GM23248 (cell line): Measurements from ENCODE around the gene THBS2. TPM values are rescaled to one million over a fixed set of nuclear protein-coding genes. Genes with fewer than 3 reads are reported as not detected.

Experiments used
- DNase-seq: peaks from one replicate; pipeline ENCODE4 v3.0.0-alpha.2; 2015
- H2AFZ ChIP-seq: fragments of 200-600 bp; sonication (generic); 2 replicates; pipeline ENCODE4 v1.6.1; 2016; ENCODE audit warnings: antibody characterized with exemption
- H3F3A ChIP-seq: fragments of 200-600 bp; sonication (generic); 2 replicates; pipeline ENCODE4 v1.6.1; 2016; ENCODE audit warnings: mild to moderate bottlenecking, antibody characterized with exemption, mixed run types; ENCODE audit not compliant: insufficient read depth
- H3K27ac ChIP-seq: fragments of 200-600 bp; sonication (generic); 2 replicates; pipeline ENCODE4 v1.5.1; 2016; ENCODE audit warnings: mild to moderate bottlenecking
- H3K27me3 ChIP-seq: fragments of 200-600 bp; sonication (generic); replicated peaks from 2 replicates; pipeline ENCODE4 v1.6.1; 2016; ENCODE audit warnings: mild to moderate bottlenecking; ENCODE audit not compliant: insufficient read depth
- H3K36me3 ChIP-seq: fragments of 200-600 bp; sonication (generic); 2 replicates; pipeline ENCODE4 v1.6.1; 2016; ENCODE audit warnings: low read depth, mild to moderate bottlenecking
- H3K4me1 ChIP-seq: fragments of 200-600 bp; sonication (generic); 2 replicates; pipeline ENCODE4 v1.6.1; 2016; ENCODE audit warnings: mild to moderate bottlenecking; ENCODE audit not compliant: insufficient read depth
- H3K4me2 ChIP-seq: fragments of 200-600 bp; sonication (generic); one replicate; pipeline ENCODE4 v1.6.1; 2016; ENCODE audit warnings: mild to moderate bottlenecking; ENCODE audit not compliant: unreplicated experiment
- H3K4me3 ChIP-seq: fragments of 200-600 bp; sonication (generic); 2 replicates; pipeline ENCODE4 v1.5.1; 2016; ENCODE audit warnings: mild to moderate bottlenecking
- H3K79me2 ChIP-seq: fragments of 200-600 bp; sonication (generic); 2 replicates; pipeline ENCODE4 v1.6.1; 2016; ENCODE audit warnings: mild to moderate bottlenecking; ENCODE audit not compliant: insufficient read depth
- H3K9ac ChIP-seq: fragments of 200-600 bp; sonication (generic); 2 replicates; pipeline ENCODE4 v1.6.1; 2016; ENCODE audit warnings: mild to moderate bottlenecking
- H3K9me2 ChIP-seq: fragments of 200-600 bp; sonication (generic); 2 replicates; pipeline ENCODE4 v1.6.1; 2016; ENCODE audit warnings: mixed run types, mild to moderate bottlenecking, moderate library complexity; ENCODE audit not compliant: insufficient read depth
- H3K9me3 ChIP-seq: fragments of 200-600 bp; sonication (generic); one replicate; pipeline ENCODE4 v1.6.1; 2017; ENCODE audit warnings: low read depth
- H4K20me1 ChIP-seq: fragments of 200-600 bp; sonication (generic); 2 replicates; pipeline ENCODE4 v1.6.0; 2016; ENCODE audit not compliant: insufficient read depth
- EZH2 ChIP-seq: fragments of 200-600 bp; sonication (generic); IDR thresholded peaks from 2 replicates; pipeline ENCODE4 v1.6.1; 2018; ENCODE audit warnings: antibody characterized with exemption, mild to moderate bottlenecking; ENCODE audit not compliant: insufficient read depth, poor library complexity, severe bottlenecking
- EZH2phosphoT487 ChIP-seq: fragments of 200-600 bp; sonication (generic); IDR thresholded peaks from 2 replicates; pipeline ENCODE4 v1.6.1; 2018; ENCODE audit warnings: antibody characterized with exemption, moderate library complexity, mild to moderate bottlenecking, low read depth; ENCODE audit not compliant: insufficient read depth
- WGBS, 2 experiments: methylation state at CpG; one replicate each; pipeline ENCODE4 v1.1.6; 2015 to 2017; ENCODE audit warnings: low lambda C conversion rate in 2 of 2, low coverage in 1 of 2; ENCODE audit errors: missing lambda C conversion rate in 2 of 2; 5-methylcytosine and 5-hydroxymethylcytosine counted together
- in situ Hi-C: fragments of 300-500 bp; cut with MboI; formaldehyde crosslinking; loops from 2 replicates; pipeline ENCODE4 v1.15.0; 2020
- polyA plus RNA-seq: library from polyadenylated mRNA; unstranded; fragments of >200 nt; fragmentation: Nextera tagmentation; extraction: Ambion mirVana; gene quantifications from 2 replicates; pipeline ENCODE4 v1.2.1, GENCODE V29; 2016
- total RNA-seq: library from RNA; depleted of rRNA; stranded (reverse); fragments of >200 nt; shearing (Covaris generic); gene quantifications from 2 replicates; pipeline ENCODE4 v1.2.3, GENCODE V29; 2014

THBS2 gene
- total and polyA plus RNA-seq, 2 experiments from 2014 or later = 77.8 to 137 TPM

- TF ChIP-seq EZH2 (no peak), EZH2phosphoT487 (no peak)
- Histone ChIP-seq H3K36me3 (no peaks in the 10 kb centered on the region), H3K9me3 (peaks cover 8% of the 10 kb centered on the region), H4K20me1 (no peaks in the 10 kb centered on the region), H3K4me1 (peaks cover 19% of the 10 kb centered on the region), H3K27ac (peak overlapping the region; percentile 40; the same call in 1 of the 2 replicates), H3K4me2 (no peak overlapping the region), H3K27me3 (no peaks in the 10 kb centered on the region), H2AFZ (no peak overlapping the region), H3K9ac (no peak overlapping the region), H3K9me2 (no peaks in the 10 kb centered on the region), H3K4me3 (no peak overlapping the region), H3K79me2 (no peaks in the 10 kb centered on the region), H3F3A (peaks cover 22% of the 10 kb centered on the region)
- in situ Hi-C loops = loop anchor here (25.0 kb wide), 1 partner anchor 242 kb away; no protein-coding TSS in a partner anchor
- WGBS, 2 experiments = 53 to 72% methylated on average over 2 of the region's 2 CpGs
- DNase-seq = peak; percentile 24
These were observed 49.5 kb downstream of the THBS2 start for GRCh38 chr6:169204167-169204566.

GRCh38 chr6:169201985-169202384, 51.7 kb downstream of the THBS2 start:
- H3K27ac ChIP-seq = no peak overlapping the region
- no peak overlapping the region for H3K9ac ChIP-seq
- no peaks in the 10 kb centered on the region for H3K9me3 ChIP-seq
- no peaks in the 10 kb centered on the region for H4K20me1 ChIP-seq
- no peak overlapping the region for H2AFZ ChIP-seq
- no peak overlapping the region for H3K4me2 ChIP-seq
- no peaks in the 10 kb centered on the region for H3K36me3 ChIP-seq
- H3K79me2 ChIP-seq = no peaks in the 10 kb centered on the region
- WGBS, 2 experiments = 85 to 86% methylated on average over 12 of the region's 12 CpGs
- peaks cover 19% of the 10 kb centered on the region for H3K4me1 ChIP-seq
- TF ChIP-seq EZH2phosphoT487 (no peak), EZH2 (no peak)
- H3K27me3 ChIP-seq = no peaks in the 10 kb centered on the region
- peaks cover 18% of the 10 kb centered on the region for H3F3A ChIP-seq
- H3K9me2 ChIP-seq = no peaks in the 10 kb centered on the region
- H3K4me3 ChIP-seq = no peak overlapping the region
- DNase-seq = no peak
- in situ Hi-C loops = loop anchor here (25.0 kb wide), 1 partner anchor 240 kb away; no protein-coding TSS in a partner anchor

GRCh38 chr6:169200893-169201514, 52.6 kb downstream of the THBS2 start:
- in situ Hi-C loops = loop anchor here (25.0 kb wide), 1 partner anchor 239 kb away; no protein-coding TSS in a partner anchor
- no peak overlapping the region for H3K27ac ChIP-seq
- no peaks in the 10 kb centered on the region for H3K9me2 ChIP-seq
- TF ChIP-seq EZH2phosphoT487 (no peak), EZH2 (no peak)
- H3F3A ChIP-seq = peaks cover 18% of the 10 kb centered on the region
- H3K4me1 ChIP-seq = peaks cover 19% of the 10 kb centered on the region
- no peak for DNase-seq
- no peaks in the 10 kb centered on the region for H3K9me3 ChIP-seq
- no peak overlapping the region for H3K9ac ChIP-seq
- no peaks in the 10 kb centered on the region for H4K20me1 ChIP-seq
- H3K4me3 ChIP-seq = no peak overlapping the region
- H3K36me3 ChIP-seq = no peaks in the 10 kb centered on the region
- H3K79me2 ChIP-seq = no peaks in the 10 kb centered on the region
- H3K4me2 ChIP-seq = no peak overlapping the region
- WGBS, 2 experiments = 29 to 30% methylated on average over 11 of the region's 11 CpGs
- no peaks in the 10 kb centered on the region for H3K27me3 ChIP-seq
- H2AFZ ChIP-seq = peak overlapping the region; percentile 53

GRCh38 chr6:169199625-169200335, 53.9 kb downstream of the THBS2 start:
- no peak overlapping the region for H2AFZ ChIP-seq
- H3K4me2 ChIP-seq = no peak overlapping the region
- no peaks in the 10 kb centered on the region for H3K9me3 ChIP-seq
- H3K4me1 ChIP-seq = peaks cover 11% of the 10 kb centered on the region
- no peak overlapping the region for H3K27ac ChIP-seq
- no peak overlapping the region for H3K4me3 ChIP-seq
- H3K9ac ChIP-seq = no peak overlapping the region
- no peaks in the 10 kb centered on the region for H3K79me2 ChIP-seq
- H3F3A ChIP-seq = peaks cover 11% of the 10 kb centered on the region
- TF ChIP-seq EZH2phosphoT487 (no peak), EZH2 (no peak)
- H3K36me3 ChIP-seq = no peaks in the 10 kb centered on the region
- no peaks in the 10 kb centered on the region for H3K9me2 ChIP-seq
- WGBS, 2 experiments = 94 to 95% methylated on average over 8 to 9 of the region's 9 CpGs
- H3K27me3 ChIP-seq = no peaks in the 10 kb centered on the region
- no peaks in the 10 kb centered on the region for H4K20me1 ChIP-seq
- in situ Hi-C loops = loop anchor here (25.0 kb wide), 1 partner anchor 237 kb away; no protein-coding TSS in a partner anchor
- DNase-seq = no peak
